ENCODE data around the gene GMNN.

DNA sequence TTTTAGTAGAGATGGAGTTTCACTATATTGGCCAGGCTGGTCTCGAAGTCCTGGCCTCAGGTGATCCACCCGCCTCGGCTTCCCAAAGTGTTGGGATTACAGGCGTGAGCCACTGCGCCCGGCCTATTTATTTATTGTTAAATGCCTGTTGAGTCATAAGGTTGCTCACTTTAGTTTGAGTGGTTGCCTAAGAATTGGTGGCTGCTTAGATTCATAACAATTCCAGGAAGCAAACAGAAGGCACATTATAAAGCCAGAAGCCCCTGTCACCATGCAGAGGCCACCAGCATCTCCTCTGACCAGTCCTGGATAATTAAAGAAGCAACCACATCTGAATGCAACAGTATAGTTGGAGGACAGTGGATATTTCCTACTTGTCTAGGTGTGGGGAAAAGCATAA lies 48.0 kb downstream of the GMNN start:
- TF ChIP-seq, protein P1, sequence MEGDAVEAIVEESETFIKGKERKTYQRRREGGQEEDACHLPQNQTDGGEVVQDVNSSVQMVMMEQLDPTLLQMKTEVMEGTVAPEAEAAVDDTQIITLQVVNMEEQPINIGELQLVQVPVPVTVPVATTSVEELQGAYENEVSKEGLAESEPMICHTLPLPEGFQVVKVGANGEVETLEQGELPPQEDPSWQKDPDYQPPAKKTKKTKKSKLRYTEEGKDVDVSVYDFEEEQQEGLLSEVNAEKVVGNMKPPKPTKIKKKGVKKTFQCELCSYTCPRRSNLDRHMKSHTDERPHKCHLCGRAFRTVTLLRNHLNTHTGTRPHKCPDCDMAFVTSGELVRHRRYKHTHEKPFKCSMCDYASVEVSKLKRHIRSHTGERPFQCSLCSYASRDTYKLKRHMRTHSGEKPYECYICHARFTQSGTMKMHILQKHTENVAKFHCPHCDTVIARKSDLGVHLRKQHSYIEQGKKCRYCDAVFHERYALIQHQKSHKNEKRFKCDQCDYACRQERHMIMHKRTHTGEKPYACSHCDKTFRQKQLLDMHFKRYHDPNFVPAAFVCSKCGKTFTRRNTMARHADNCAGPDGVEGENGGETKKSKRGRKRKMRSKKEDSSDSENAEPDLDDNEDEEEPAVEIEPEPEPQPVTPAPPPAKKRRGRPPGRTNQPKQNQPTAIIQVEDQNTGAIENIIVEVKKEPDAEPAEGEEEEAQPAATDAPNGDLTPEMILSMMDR (IDR thresholded peaks at IDR 0.05), result no peak
- no peak for TF ChIP-seq POLR2A (IDR thresholded peaks at IDR 0.05)
- TF ChIP-seq EP300 (IDR thresholded peaks at IDR 0.05), result no peak

Measured in upper lobe of left lung (tissue), 4 donors.